ENCODE measurements around the gene EML5. TPM values are rescaled to one million over a fixed set of nuclear protein-coding genes. Genes with fewer than 3 reads are reported as not detected.
A peak's percentile ranks its signal among the peaks of the same experiment; 100 is the strongest.

EML5 gene
- total RNA-seq, 1 experiment from 2014 or later, result 0.66 TPM

DNA sequence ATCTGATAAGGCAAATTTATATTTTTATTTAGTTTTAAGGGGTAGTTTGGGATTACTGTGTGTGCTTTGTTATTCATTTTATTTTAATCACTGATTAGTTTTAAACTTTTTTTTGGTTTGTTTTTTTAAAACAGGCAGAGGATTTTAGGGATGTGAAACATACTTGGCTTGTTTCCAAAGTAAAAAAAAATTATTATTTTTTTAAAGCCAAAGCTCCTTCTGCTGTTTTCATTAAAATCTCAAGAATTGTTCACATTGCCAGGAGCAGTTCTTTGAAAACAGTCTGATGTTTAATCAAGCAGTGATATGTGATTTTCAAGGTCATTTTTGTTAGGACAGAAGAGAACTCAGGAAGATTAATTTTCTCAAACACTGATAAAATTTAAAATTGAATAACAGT is 42.9 kb upstream of the EML5 start:
- no peaks in the 10 kb centered on the region for H3F3A ChIP-seq (ENCODE audit: low read length, unreplicated experiment)
- DNase-seq (no peak), ATAC-seq (no peak)
- no peak overlapping the region for H3K27ac ChIP-seq (ENCODE audit: low read length)
- no peaks in the 10 kb centered on the region for H3K9me2 ChIP-seq (replicated peaks; ENCODE audit: low read length)
- H3K4me1 ChIP-seq (ENCODE audit: insufficient read depth, low read length), result peaks cover 26% of the 10 kb centered on the region
- no peak overlapping the region for H2AFZ ChIP-seq (ENCODE audit: low read length)
- BruUV-seq (replicated peaks), result no TSS peak
- TF ChIP-seq, protein P1, sequence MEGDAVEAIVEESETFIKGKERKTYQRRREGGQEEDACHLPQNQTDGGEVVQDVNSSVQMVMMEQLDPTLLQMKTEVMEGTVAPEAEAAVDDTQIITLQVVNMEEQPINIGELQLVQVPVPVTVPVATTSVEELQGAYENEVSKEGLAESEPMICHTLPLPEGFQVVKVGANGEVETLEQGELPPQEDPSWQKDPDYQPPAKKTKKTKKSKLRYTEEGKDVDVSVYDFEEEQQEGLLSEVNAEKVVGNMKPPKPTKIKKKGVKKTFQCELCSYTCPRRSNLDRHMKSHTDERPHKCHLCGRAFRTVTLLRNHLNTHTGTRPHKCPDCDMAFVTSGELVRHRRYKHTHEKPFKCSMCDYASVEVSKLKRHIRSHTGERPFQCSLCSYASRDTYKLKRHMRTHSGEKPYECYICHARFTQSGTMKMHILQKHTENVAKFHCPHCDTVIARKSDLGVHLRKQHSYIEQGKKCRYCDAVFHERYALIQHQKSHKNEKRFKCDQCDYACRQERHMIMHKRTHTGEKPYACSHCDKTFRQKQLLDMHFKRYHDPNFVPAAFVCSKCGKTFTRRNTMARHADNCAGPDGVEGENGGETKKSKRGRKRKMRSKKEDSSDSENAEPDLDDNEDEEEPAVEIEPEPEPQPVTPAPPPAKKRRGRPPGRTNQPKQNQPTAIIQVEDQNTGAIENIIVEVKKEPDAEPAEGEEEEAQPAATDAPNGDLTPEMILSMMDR (conservative IDR thresholded peaks at IDR 0.05; ENCODE audit: low read depth, low read length), result no peak
- TF ChIP-seq EZH2 (IDR thresholded peaks at IDR 0.05; ENCODE audit: low read length, unreplicated experiment), result no peak
- no peak for TF ChIP-seq EZH2phosphoT487 (IDR thresholded peaks at IDR 0.05; ENCODE audit: borderline replicate concordance, low read length)
- no peak overlapping the region for H3K4me2 ChIP-seq (ENCODE audit: low read length)
- H3K9ac ChIP-seq (ENCODE audit: low read length), result no peak overlapping the region
- intact Hi-C loops (cut with micrococcal nuclease), result no loop called here
- no peak overlapping the region for H3K4me3 ChIP-seq (ENCODE audit: low read length)
- H3K79me2 ChIP-seq (ENCODE audit: low read length), result peaks cover 10% of the 10 kb centered on the region; the same call in 1 of the 2 replicates
- H4K20me1 ChIP-seq (ENCODE audit: low read length), result no peaks in the 10 kb centered on the region
- ChIA-PET POLR2A (ENCODE audit: unreplicated experiment) (no interaction called here), CTCF (interaction anchor here (0.6 kb wide), 1 partner anchor 165 kb away, joined by 7 read pairs; no protein-coding TSS in a partner anchor)
- H3K27me3 ChIP-seq (ENCODE audit: low read length), result no peaks in the 10 kb centered on the region
- no peaks in the 10 kb centered on the region; the same call in 1 of the 2 replicates for H3K36me3 ChIP-seq (ENCODE audit: low read depth, low read length)
- H3K9me3 ChIP-seq (ENCODE audit: low read length), result no peaks in the 10 kb centered on the region

DNA sequence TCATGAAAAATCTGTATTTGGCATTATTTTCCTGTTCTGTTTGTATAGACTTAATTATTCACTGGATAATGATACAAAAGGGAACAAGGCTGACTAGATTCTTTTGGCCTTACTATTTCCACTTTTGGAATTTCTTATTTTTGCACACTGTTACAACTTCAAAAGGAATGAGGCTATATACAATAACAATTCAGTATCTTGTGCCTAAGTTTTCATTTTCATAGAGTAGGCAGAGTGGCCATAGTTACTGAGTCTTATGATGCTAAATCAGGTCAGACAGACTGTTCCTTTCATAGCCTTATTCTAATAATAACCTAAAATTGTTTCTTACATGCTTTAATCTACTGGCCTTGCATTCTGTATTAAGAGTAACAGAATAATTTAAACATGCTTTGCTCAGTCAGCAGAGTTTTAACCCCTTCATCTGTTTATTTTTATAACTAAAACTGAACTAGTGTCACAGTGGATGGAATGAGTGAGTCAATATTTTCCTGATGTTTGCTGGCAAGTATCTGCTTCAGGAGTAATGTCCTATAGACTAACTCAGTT is 42.2 kb upstream of the EML5 start:
- Histone ChIP-seq H3K79me2 (ENCODE audit: low read length) (peaks cover 15% of the 10 kb centered on the region; the same call in 1 of the 2 replicates), H4K20me1 (ENCODE audit: low read length) (no peaks in the 10 kb centered on the region), H2AFZ (ENCODE audit: low read length) (no peak overlapping the region), H3K4me3 (ENCODE audit: low read length) (no peak overlapping the region), H3K4me2 (ENCODE audit: low read length) (peak overlapping the region; percentile 20; the same call in 1 of the 2 replicates), H3F3A (ENCODE audit: low read length, unreplicated experiment) (no peaks in the 10 kb centered on the region), H3K27ac (ENCODE audit: low read length) (no peak overlapping the region), H3K9me2 (replicated peaks; ENCODE audit: low read length) (no peaks in the 10 kb centered on the region), H3K9me3 (ENCODE audit: low read length) (no peaks in the 10 kb centered on the region), H3K4me1 (ENCODE audit: insufficient read depth, low read length) (peaks cover 27% of the 10 kb centered on the region), H3K9ac (ENCODE audit: low read length) (no peak overlapping the region), H3K36me3 (ENCODE audit: low read depth, low read length) (no peaks in the 10 kb centered on the region; the same call in 1 of the 2 replicates), H3K27me3 (ENCODE audit: low read length) (no peaks in the 10 kb centered on the region)
- peak; percentile 32; the same call in 1 of the 2 replicates for ATAC-seq
- DNase-seq, result peak; percentile 46
- BruUV-seq (replicated peaks), result no TSS peak
- ChIA-PET CTCF (no interaction called here), POLR2A (ENCODE audit: unreplicated experiment) (interaction anchor here (0.6 kb wide), 1 partner anchor 10 kb away, joined by 4 read pairs; no protein-coding TSS in a partner anchor)
- intact Hi-C loops (cut with micrococcal nuclease), result no loop called here
- no peak for TF ChIP-seq EZH2 (IDR thresholded peaks at IDR 0.05; ENCODE audit: low read length, unreplicated experiment)
- no peak for TF ChIP-seq EZH2phosphoT487 (IDR thresholded peaks at IDR 0.05; ENCODE audit: borderline replicate concordance, low read length)
- TF ChIP-seq, protein P1 (conservative IDR thresholded peaks at IDR 0.05; ENCODE audit: low read depth, low read length), result no peak

DNA sequence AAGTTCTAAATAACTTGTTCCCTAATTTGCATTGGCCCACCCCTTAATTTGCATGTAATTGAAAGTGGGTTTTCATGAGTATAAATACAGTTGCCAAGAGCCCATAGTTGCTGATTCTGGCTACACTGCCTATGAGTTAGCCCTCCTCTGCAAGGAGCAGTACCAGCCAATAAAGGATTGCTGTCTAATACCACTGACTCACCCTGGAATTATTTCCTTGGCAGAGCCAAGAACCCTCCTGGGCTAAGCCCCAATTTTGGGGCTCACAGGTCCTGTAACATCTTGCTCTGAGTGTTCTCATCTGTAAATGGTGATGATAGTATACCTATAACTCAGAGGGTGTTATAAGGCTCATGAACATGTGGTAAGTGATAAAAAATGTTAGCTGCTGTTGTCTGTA is 38.5 kb upstream of the EML5 start:
- H3K9me2 ChIP-seq (replicated peaks; ENCODE audit: low read length), result no peaks in the 10 kb centered on the region
- H3K4me2 ChIP-seq (ENCODE audit: low read length), result no peak overlapping the region; the same call in 1 of the 2 replicates
- no peaks in the 10 kb centered on the region for H3K9me3 ChIP-seq (ENCODE audit: low read length)
- no peaks in the 10 kb centered on the region; the same call in 1 of the 2 replicates for H3K36me3 ChIP-seq (ENCODE audit: low read depth, low read length)
- CTCF ChIA-PET, result no interaction called here
- no peak overlapping the region for H2AFZ ChIP-seq (ENCODE audit: low read length)
- TF ChIP-seq EZH2 (IDR thresholded peaks at IDR 0.05; ENCODE audit: low read length, unreplicated experiment) (no peak), EZH2phosphoT487 (IDR thresholded peaks at IDR 0.05; ENCODE audit: borderline replicate concordance, low read length) (no peak)
- TF ChIP-seq, protein P1 (conservative IDR thresholded peaks at IDR 0.05; ENCODE audit: low read depth, low read length), result no peak
- ATAC-seq (peak; percentile 92), DNase-seq (peak; percentile 83)
- H3F3A ChIP-seq (ENCODE audit: low read length, unreplicated experiment), result no peaks in the 10 kb centered on the region
- POLR2A ChIA-PET (ENCODE audit: unreplicated experiment), result no interaction called here
- no peak overlapping the region for H3K27ac ChIP-seq (ENCODE audit: low read length)
- intact Hi-C loops (cut with micrococcal nuclease), result no loop called here
- no peak overlapping the region for H3K9ac ChIP-seq (ENCODE audit: low read length)
- no peaks in the 10 kb centered on the region for H4K20me1 ChIP-seq (ENCODE audit: low read length)
- peaks cover 35% of the 10 kb centered on the region for H3K79me2 ChIP-seq (ENCODE audit: low read length)
- peaks cover 36% of the 10 kb centered on the region for H3K4me1 ChIP-seq (ENCODE audit: insufficient read depth, low read length)
- no TSS peak for BruUV-seq (replicated peaks)
- H3K4me3 ChIP-seq (ENCODE audit: low read length), result no peak overlapping the region
- H3K27me3 ChIP-seq (ENCODE audit: low read length), result no peaks in the 10 kb centered on the region
